H9 (cell line): Measurements from ENCODE around the gene GLDC. TPM values are rescaled to one million over a fixed set of nuclear protein-coding genes. Genes with fewer than 3 reads are reported as not detected.

Source experiments
- DNase-seq: peaks from one replicate; pipeline ENCODE4 v3.0.0-alpha.2; 2017
- H2AFZ ChIP-seq: one replicate; pipeline ENCODE4 v1.6.1; 2013; ENCODE audit warnings: mild to moderate bottlenecking, low read length, control low read depth, moderate library complexity
- H2AK5ac ChIP-seq: 2 replicates; pipeline ENCODE4 v1.6.1; 2013; ENCODE audit warnings: low read length, control low read depth, mixed read lengths; ENCODE audit not compliant: insufficient read length
- H2BK120ac ChIP-seq: one replicate; pipeline ENCODE4 v1.6.1; 2013; ENCODE audit warnings: low read depth, mild to moderate bottlenecking, low read length, control low read depth, inconsistent platforms; ENCODE audit not compliant: poor library complexity, severe bottlenecking
- H2BK12ac ChIP-seq: 2 replicates; pipeline ENCODE4 v1.6.1; 2013; ENCODE audit warnings: low read length, control low read depth, mixed read lengths, low read depth; ENCODE audit not compliant: insufficient read length
- H2BK15ac ChIP-seq: 2 replicates; pipeline ENCODE4 v1.6.1; 2013; ENCODE audit warnings: low read depth, low read length, control low read depth
- H2BK20ac ChIP-seq: one replicate; pipeline ENCODE4 v1.6.1; 2013; ENCODE audit warnings: low read depth, mild to moderate bottlenecking, low read length, control low read depth, inconsistent platforms; ENCODE audit not compliant: poor library complexity, severe bottlenecking
- H2BK5ac ChIP-seq: 2 replicates; pipeline ENCODE4 v1.6.1; 2013; ENCODE audit warnings: low read length, control low read depth, mixed read lengths; ENCODE audit not compliant: insufficient read length
- H3K14ac ChIP-seq: 2 replicates; pipeline ENCODE4 v1.6.1; 2013; ENCODE audit warnings: low read length, control low read depth; ENCODE audit not compliant: insufficient read depth
- H3K18ac ChIP-seq: 2 replicates; pipeline ENCODE4 v1.6.1; 2013; ENCODE audit warnings: low read depth, mild to moderate bottlenecking, mixed read lengths, low read length, control low read depth; ENCODE audit not compliant: insufficient read length
- H3K23ac ChIP-seq: 2 replicates; pipeline ENCODE4 v1.6.1; 2013; ENCODE audit warnings: low read length, control low read depth, mixed read lengths, low read depth; ENCODE audit not compliant: insufficient read length
- H3K23me2 ChIP-seq: 2 replicates; pipeline ENCODE4 v1.6.1; 2013; ENCODE audit warnings: low read depth, mild to moderate bottlenecking, mixed read lengths, low read length, control low read depth; ENCODE audit not compliant: insufficient read length, poor library complexity, severe bottlenecking
- H3K27ac ChIP-seq: 2 replicates; pipeline ENCODE4 v1.5.1; 2013; ENCODE audit warnings: low read length, control low read depth, mixed read lengths, low read depth; ENCODE audit not compliant: insufficient read length
- H3K27me3 ChIP-seq: 2 replicates; pipeline ENCODE4 v1.6.1; 2013; ENCODE audit warnings: low read length, control low read depth, inconsistent platforms; ENCODE audit not compliant: insufficient read depth
- H3K4ac ChIP-seq: 2 replicates; pipeline ENCODE4 v1.6.1; 2013; ENCODE audit warnings: low read depth, mild to moderate bottlenecking, control low read depth, inconsistent platforms, low read length, moderate library complexity
- H3K4me1 ChIP-seq: 2 replicates; pipeline ENCODE4 v1.6.1; 2013; ENCODE audit warnings: low read length, control low read depth, inconsistent platforms; ENCODE audit not compliant: insufficient read depth
- H3K4me2 ChIP-seq: 2 replicates; pipeline ENCODE4 v1.6.1; 2013; ENCODE audit warnings: low read length, control low read depth, mixed read lengths; ENCODE audit not compliant: insufficient read length, insufficient read depth
- H3K56ac ChIP-seq: 2 replicates; pipeline ENCODE4 v1.6.1; 2013; ENCODE audit warnings: low read depth, mild to moderate bottlenecking, mixed read lengths, low read length, control low read depth; ENCODE audit not compliant: insufficient read length
- H3K79me1 ChIP-seq: 2 replicates; pipeline ENCODE4 v1.6.1; 2013; ENCODE audit warnings: low read depth, mild to moderate bottlenecking, moderate library complexity, low read length, control low read depth, inconsistent platforms; ENCODE audit not compliant: insufficient read depth, poor library complexity, severe bottlenecking
- H3K79me2 ChIP-seq: 2 replicates; pipeline ENCODE4 v1.6.1; 2013; ENCODE audit warnings: low read length, control low read depth, inconsistent platforms; ENCODE audit not compliant: insufficient read depth
- H3K9ac ChIP-seq: 2 replicates; pipeline ENCODE4 v1.6.1; 2013; ENCODE audit warnings: low read length, control low read depth, mixed read lengths; ENCODE audit not compliant: insufficient read length; ENCODE audit errors: extremely low read depth
- H3K9me3 ChIP-seq: one replicate; pipeline ENCODE4 v1.6.1; 2013; ENCODE audit warnings: low read depth, low read length, inconsistent platforms; ENCODE audit not compliant: control insufficient read depth
- H3T11ph ChIP-seq: one replicate; pipeline ENCODE4 v1.6.1; 2013; ENCODE audit warnings: mild to moderate bottlenecking, low read length, control low read depth, inconsistent platforms
- H4K20me1 ChIP-seq: one replicate; pipeline ENCODE4 v1.6.1; 2013; ENCODE audit not compliant: control insufficient read depth, insufficient read length, insufficient read depth
- H4K5ac ChIP-seq: 2 replicates; pipeline ENCODE4 v1.6.1; 2013; ENCODE audit warnings: low read depth, mild to moderate bottlenecking, mixed read lengths, low read length, control low read depth; ENCODE audit not compliant: insufficient read length
- H4K8ac ChIP-seq: replicated peaks from 2 replicates; pipeline ENCODE4 v1.6.1; 2013; ENCODE audit warnings: low read length, control low read depth, mixed read lengths, low read depth; ENCODE audit not compliant: insufficient read length
- H4K91ac ChIP-seq: 2 replicates; pipeline ENCODE4 v1.6.1; 2013; ENCODE audit warnings: low read depth, mild to moderate bottlenecking, moderate library complexity, mixed read lengths, low read length, control low read depth; ENCODE audit not compliant: insufficient read length
- H3K27ac Mint-ChIP-seq, 3 experiments: 2 replicates in 2 of 3; 3 replicates in 1 of 3; pipeline ENCODE4 v1.8.0; 2020 to 2021; ENCODE audit warnings: mixed read lengths in 3 of 3, mild to moderate bottlenecking in 1 of 3, moderate library complexity in 1 of 3
- H3K27me3 Mint-ChIP-seq: 2 replicates; pipeline ENCODE4 v1.8.0; 2021; ENCODE audit warnings: low read depth, mild to moderate bottlenecking, moderate library complexity, mixed read lengths
- H3K36me3 Mint-ChIP-seq, 3 experiments: 2 replicates in 2 of 3; 3 replicates in 1 of 3; pipeline ENCODE4 v1.8.0; 2020 to 2021; ENCODE audit warnings: low read depth in 3 of 3, mixed read lengths in 3 of 3; ENCODE audit not compliant: insufficient read depth in 1 of 3
- H3K4me1 Mint-ChIP-seq, 2 experiments: 2 replicates each; pipeline ENCODE4 v1.8.0; 2020; ENCODE audit warnings: mixed read lengths in 2 of 2
- H3K4me3 Mint-ChIP-seq, 2 experiments: 2 replicates in 1 of 2; 3 replicates in 1 of 2; pipeline ENCODE4 v1.8.0; 2020 to 2021; ENCODE audit warnings: mild to moderate bottlenecking in 2 of 2, mixed read lengths in 2 of 2, moderate library complexity in 1 of 2
- H3K9me3 Mint-ChIP-seq, 2 experiments: 2 replicates in 1 of 2; 3 replicates in 1 of 2; pipeline ENCODE4 v1.8.0; 2020; ENCODE audit warnings: mild to moderate bottlenecking in 2 of 2, mixed read lengths in 2 of 2, moderate library complexity in 1 of 2
- CTCF ChIP-seq: fragments of 200-600 bp; sonication (generic); conservative IDR thresholded peaks from 3 replicates; pipeline ENCODE4 v1.8.0; 2021; ENCODE audit warnings: antibody characterized with exemption, mild to moderate bottlenecking
- WGBS: extraction: QIAGEN DNeasy Blood & Tissue Kit; methylation state at CpG from one replicate; pipeline ENCODE4 v1.1.7; 2013; ENCODE audit warnings: missing lambda C conversion rate, low lambda C conversion rate, mixed read lengths; ENCODE audit not compliant: insufficient read length; ENCODE audit errors: extremely low coverage; 5-methylcytosine and 5-hydroxymethylcytosine counted together
- total RNA-seq: library from RNA; stranded (reverse); gene quantifications from 2 replicates; pipeline ENCODE4 v1.2.1, GENCODE V29; 2021

The GLDC gene
- total RNA-seq, 1 experiment from 2014 or later: 74.4 TPM

- Histone ChIP-seq H3K23me2 (peaks cover 4% of the 10 kb centered on the region), H4K20me1 (no peaks in the 10 kb centered on the region), H3K27me3 (no peaks in the 10 kb centered on the region), H2BK5ac (no peak overlapping the region), H4K91ac (no peak overlapping the region), H2BK12ac (peak overlapping the region; percentile 10), H3K9ac (peak overlapping the region; percentile 4), H2BK20ac (no peak overlapping the region), H3K18ac (no peak overlapping the region), H3T11ph (no peak overlapping the region), H3K4me1 (peaks cover 5% of the 10 kb centered on the region), H2BK15ac (no peak overlapping the region), H3K9me3 (no peaks in the 10 kb centered on the region), H3K23ac (no peak overlapping the region), H3K4me2 (peak overlapping the region; percentile 51), H4K5ac (no peak overlapping the region), H2AK5ac (no peak overlapping the region), H4K8ac (no peak overlapping the region), H3K4ac (no peak overlapping the region), H3K79me2 (no peaks in the 10 kb centered on the region), H3K79me1 (no peaks in the 10 kb centered on the region), H3K27ac (peak overlapping the region; percentile 95), H2BK120ac (no peak overlapping the region), H3K56ac (no peak overlapping the region), H3K14ac (no peak overlapping the region), H2AFZ (no peak overlapping the region)
- Mint-ChIP-seq H3K27ac (peak overlapping the region; percentile 98 to 99 (median 99)), H3K27me3 (no peaks in the 10 kb centered on the region), H3K4me1 (peaks cover 15 to 16% of the 10 kb centered on the region in 2 experiments), H3K9me3 (no peaks in the 10 kb centered on the region), H3K4me3 (peak overlapping the region; percentile 40 to 47; a peak in 4 of 5 replicates), H3K36me3 (0 out of 7 replicates have a peak, but pooled peaks cover 0 to 4% (median 4%) of the 10 kb centered on the region in 3 experiments)
- no CpG with 5 or more reads among the region's 9 CpGs for WGBS
- no peak for TF ChIP-seq CTCF
- DNase-seq: peak; percentile 73
Measured at GRCh38 chr9:6692881-6693361, 47.4 kb upstream of the GLDC start.
